ENCODE results near the gene ZNF232.
A peak's percentile ranks its signal among the peaks of the same experiment; 100 is the strongest.

Gene ZNF232

DNA sequence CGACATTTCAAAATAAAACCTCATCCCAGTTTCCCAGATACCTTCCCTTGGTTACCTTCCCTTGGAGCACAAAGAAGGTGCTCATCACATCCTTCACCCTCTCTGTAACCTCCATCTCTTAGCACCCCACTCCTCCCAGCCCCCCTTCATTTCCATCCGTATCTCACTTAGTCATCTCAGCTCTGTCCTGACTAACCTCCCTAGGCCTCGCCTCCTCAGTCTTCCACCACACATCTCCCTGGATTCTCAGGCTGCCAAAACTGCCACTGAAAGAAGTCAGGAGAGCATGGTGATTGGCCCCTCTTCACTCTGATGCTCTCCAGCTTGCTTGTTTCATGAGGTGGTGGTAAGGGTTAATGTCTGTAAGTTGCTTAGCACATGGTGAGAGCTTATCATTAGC is 31.1 kb downstream of the ZNF232 start:
- TF ChIP-seq EP300 (IDR thresholded peaks at IDR 0.05; ENCODE audit: borderline replicate concordance): no peak
- TF ChIP-seq TAF1 (IDR thresholded peaks at IDR 0.05; ENCODE audit: low read depth): no peak
- no peak for TF ChIP-seq ZBTB7A (IDR thresholded peaks at IDR 0.05; ENCODE audit: low read depth)
- no peak for TF ChIP-seq TEAD4 (IDR thresholded peaks at IDR 0.05)
- no peak for TF ChIP-seq YY1 (IDR thresholded peaks at IDR 0.05; ENCODE audit: low read depth)

- TF ChIP-seq, protein P1, sequence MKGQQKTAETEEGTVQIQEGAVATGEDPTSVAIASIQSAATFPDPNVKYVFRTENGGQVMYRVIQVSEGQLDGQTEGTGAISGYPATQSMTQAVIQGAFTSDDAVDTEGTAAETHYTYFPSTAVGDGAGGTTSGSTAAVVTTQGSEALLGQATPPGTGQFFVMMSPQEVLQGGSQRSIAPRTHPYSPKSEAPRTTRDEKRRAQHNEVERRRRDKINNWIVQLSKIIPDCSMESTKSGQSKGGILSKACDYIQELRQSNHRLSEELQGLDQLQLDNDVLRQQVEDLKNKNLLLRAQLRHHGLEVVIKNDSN (IDR thresholded peaks at IDR 0.05): peak; percentile 70
- TF ChIP-seq NFIC (IDR thresholded peaks at IDR 0.05): 0 out of 2 replicates have a peak, but pooled peaks have one; percentile 11
- no peak for TF ChIP-seq CEBPB (IDR thresholded peaks at IDR 0.05)
- TF ChIP-seq YY1 (IDR thresholded peaks at IDR 0.05; ENCODE audit: low read depth): no peak
- TF ChIP-seq ZBTB7A (IDR thresholded peaks at IDR 0.05; ENCODE audit: low read depth): no peak
- 0 out of 2 replicates have a peak, but pooled peaks have one; percentile 21 for TF ChIP-seq EP300 (IDR thresholded peaks at IDR 0.05; ENCODE audit: borderline replicate concordance)
- no peak for TF ChIP-seq EGR1 (IDR thresholded peaks at IDR 0.05)
- TF ChIP-seq RAD21 (IDR thresholded peaks at IDR 0.05; ENCODE audit: low read depth): no peak
- TF ChIP-seq MAX (IDR thresholded peaks at IDR 0.05): peak; percentile 97
- no peak for TF ChIP-seq TEAD4 (IDR thresholded peaks at IDR 0.05)
- TF ChIP-seq TCF12 (IDR thresholded peaks at IDR 0.05; ENCODE audit: low read depth): peak; percentile 71; the same call in 1 of the 2 replicates
- 0 out of 2 replicates have a peak, but pooled peaks have one; percentile 62 for TF ChIP-seq TAF1 (IDR thresholded peaks at IDR 0.05; ENCODE audit: low read depth)
- no peak for TF ChIP-seq REST (IDR thresholded peaks at IDR 0.05; ENCODE audit: low read depth)
- TF ChIP-seq CREB1 (IDR thresholded peaks at IDR 0.05; ENCODE audit: low read depth): no peak
- TF ChIP-seq FOXM1 (IDR thresholded peaks at IDR 0.05; ENCODE audit: borderline replicate concordance, low read depth): no peak
Observed at GRCh38 chr17:5078106-5079028, 33.3 kb downstream of the ZNF232 start, which contains the start of gene ZFP3. ZFP3 (plus strand) TSS chr17:5078467; CDS start chr17:5091505, 13,038 bp downstream.

DNA sequence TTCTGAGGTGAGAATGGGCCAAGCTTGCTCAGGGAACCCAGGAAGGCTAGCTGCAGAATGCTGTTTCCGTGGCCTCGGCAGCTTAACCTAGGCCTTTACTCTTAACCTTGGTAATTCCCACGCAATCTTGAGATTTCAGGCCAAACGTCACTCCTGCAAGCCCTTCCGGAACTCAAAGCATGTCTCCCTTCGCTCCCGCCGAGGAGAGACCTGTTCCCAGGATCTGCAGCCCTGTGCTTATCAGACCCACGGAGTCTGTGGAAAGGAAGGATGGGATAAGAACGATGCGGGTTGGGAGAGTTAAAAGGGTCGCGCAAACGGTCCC is 33.9 kb downstream of the ZNF232 start:
- TF ChIP-seq EP300 (IDR thresholded peaks at IDR 0.05; ENCODE audit: borderline replicate concordance) (no peak), TAF1 (IDR thresholded peaks at IDR 0.05; ENCODE audit: low read depth) (no peak), TCF12 (IDR thresholded peaks at IDR 0.05; ENCODE audit: low read depth) (no peak), EGR1 (IDR thresholded peaks at IDR 0.05) (no peak), ZBTB7A (IDR thresholded peaks at IDR 0.05; ENCODE audit: low read depth) (no peak), NFIC (IDR thresholded peaks at IDR 0.05) (no peak), RAD21 (IDR thresholded peaks at IDR 0.05; ENCODE audit: low read depth) (no peak), FOXM1 (IDR thresholded peaks at IDR 0.05; ENCODE audit: borderline replicate concordance, low read depth) (no peak), YY1 (IDR thresholded peaks at IDR 0.05; ENCODE audit: low read depth) (no peak), CEBPB (IDR thresholded peaks at IDR 0.05) (no peak), MAX (IDR thresholded peaks at IDR 0.05) (no peak), REST (IDR thresholded peaks at IDR 0.05; ENCODE audit: low read depth) (no peak), CREB1 (IDR thresholded peaks at IDR 0.05; ENCODE audit: low read depth) (no peak), TEAD4 (IDR thresholded peaks at IDR 0.05) (no peak)
- TF ChIP-seq, protein P1 (IDR thresholded peaks at IDR 0.05): no peak

DNA sequence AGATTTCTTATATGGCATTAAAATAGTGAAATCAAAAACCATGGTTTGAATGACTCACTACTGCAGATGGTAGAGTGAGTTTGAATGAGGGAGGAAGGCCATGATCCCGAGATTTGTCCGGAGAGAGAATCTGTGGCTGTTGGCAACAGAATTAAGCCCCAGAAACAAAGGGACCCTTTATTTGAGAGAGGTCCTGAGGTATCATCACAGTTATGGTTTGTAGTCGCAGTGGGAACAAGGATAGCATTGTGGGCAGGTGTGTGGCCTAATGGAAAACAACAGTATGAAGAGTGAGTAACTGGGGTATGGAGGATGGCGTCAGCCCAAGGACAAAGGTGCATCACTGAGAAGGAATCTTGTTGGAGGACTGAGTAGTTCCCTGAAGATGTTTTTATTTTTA is 42.0 kb downstream of the ZNF232 start:
- TF ChIP-seq CREB1 (IDR thresholded peaks at IDR 0.05; ENCODE audit: low read depth) (no peak), FOXM1 (IDR thresholded peaks at IDR 0.05; ENCODE audit: borderline replicate concordance, low read depth) (no peak), MAX (IDR thresholded peaks at IDR 0.05) (no peak), CEBPB (IDR thresholded peaks at IDR 0.05) (no peak), EP300 (IDR thresholded peaks at IDR 0.05; ENCODE audit: borderline replicate concordance) (no peak), TEAD4 (IDR thresholded peaks at IDR 0.05) (no peak), REST (IDR thresholded peaks at IDR 0.05; ENCODE audit: low read depth) (no peak), TAF1 (IDR thresholded peaks at IDR 0.05; ENCODE audit: low read depth) (no peak), NFIC (IDR thresholded peaks at IDR 0.05) (no peak), EGR1 (IDR thresholded peaks at IDR 0.05) (no peak), RAD21 (IDR thresholded peaks at IDR 0.05; ENCODE audit: low read depth) (no peak), ZBTB7A (IDR thresholded peaks at IDR 0.05; ENCODE audit: low read depth) (no peak), YY1 (IDR thresholded peaks at IDR 0.05; ENCODE audit: low read depth) (no peak), TCF12 (IDR thresholded peaks at IDR 0.05; ENCODE audit: low read depth) (no peak)
- TF ChIP-seq, protein P1 (IDR thresholded peaks at IDR 0.05): no peak

Measured in Ishikawa (cell line).